Measurements from ENCODE around the gene LMAN2L.
A peak's percentile ranks its signal among the peaks of the same experiment; 100 is the strongest.

- peak in 1 of 2 donors; percentile 25 for TF ChIP-seq CTCF (IDR thresholded peaks at IDR 0.05)
- TF ChIP-seq POLR2AphosphoS5 (IDR thresholded peaks at IDR 0.05): no peak
Measured at GRCh38 chr2:96763511-96764252, 23.8 kb upstream of the LMAN2L start.

Measured in suprapubic skin (tissue), 3 donors.